DMS114 treated with DMSO at 0.1 percent for 48 hours (cell line): ENCODE data around the gene ST3GAL5.

Source experiments
- DNase-seq: peaks from one replicate; lab custom pipeline; 2025; ENCODE audit not compliant: unreplicated experiment; lab: John Stamatoyannopoulos, UW

The ST3GAL5 gene

GRCh38 chr2:85867556-85868292 is 21.1 kb downstream of the ST3GAL5 start:
- DNase-seq: no peak

GRCh38 chr2:85867121-85867520 is 21.7 kb downstream of the ST3GAL5 start:
- DNase-seq: no peak

- DNase-seq: no peak
Measured at GRCh38 chr2:85866165-85866659, 22.6 kb downstream of the ST3GAL5 start.

- DNase-seq: no peak
Measured at GRCh38 chr2:85865539-85866164, 23.1 kb downstream of the ST3GAL5 start.

GRCh38 chr2:85864654-85865053 is 24.1 kb downstream of the ST3GAL5 start:
- DNase-seq: no peak

- no peak for DNase-seq
Measured at GRCh38 chr2:85862426-85862825, 26.4 kb downstream of the ST3GAL5 start.

GRCh38 chr2:85861650-85862049 is 27.1 kb downstream of the ST3GAL5 start:
- no peak for DNase-seq

- DNase-seq: no peak
Measured at GRCh38 chr2:85861180-85861579, 27.6 kb downstream of the ST3GAL5 start.

GRCh38 chr2:85858841-85859240 is 29.9 kb downstream of the ST3GAL5 start:
- DNase-seq: no peak

GRCh38 chr2:85854897-85855296 is 33.9 kb downstream of the ST3GAL5 start:
- no peak for DNase-seq

GRCh38 chr2:85854166-85854509 is 34.7 kb downstream of the ST3GAL5 start:
- no peak for DNase-seq

GRCh38 chr2:85853499-85854165 is 35.2 kb downstream of the ST3GAL5 start:
- no peak for DNase-seq

GRCh38 chr2:85852937-85853498 is 35.8 kb downstream of the ST3GAL5 start:
- DNase-seq: no peak

- DNase-seq: no peak
Measured at GRCh38 chr2:85852152-85852840, 36.5 kb downstream of the ST3GAL5 start.

- DNase-seq: no peak
Measured at GRCh38 chr2:85851253-85852151, 37.3 kb downstream of the ST3GAL5 start.

- no peak for DNase-seq
Measured at GRCh38 chr2:85850451-85850850, 38.3 kb downstream of the ST3GAL5 start.

GRCh38 chr2:85847051-85847588 is 41.7 kb downstream of the ST3GAL5 start:
- no peak for DNase-seq

GRCh38 chr2:85846411-85846810 is 42.4 kb downstream of the ST3GAL5 start:
- DNase-seq: no peak

- DNase-seq: no peak
Measured at GRCh38 chr2:85844486-85844885, 44.3 kb downstream of the ST3GAL5 start.

GRCh38 chr2:85843543-85843942 is 45.2 kb downstream of the ST3GAL5 start:
- DNase-seq: no peak
